Heart left ventricle (tissue), 16 donors: ENCODE measurements around the gene SHC3. TPM values are rescaled to one million over a fixed set of nuclear protein-coding genes. Genes with fewer than 3 reads are reported as not detected.

Experiments
- ATAC-seq, 4 donors: fragments of 200-7000 bp; cut with Tn5 transposase; one replicate each; pipeline ENCODE4 v1.9.1; 2020 to 2022; ENCODE audit warnings: moderate library complexity in 4 of 4, mild to moderate bottlenecking in 3 of 4, moderate number of reproducible peaks in 1 of 4
- DNase-seq, 5 donors: peaks; one replicate each; pipeline ENCODE4 v3.0.0-alpha.2; 2020
- H3K27ac ChIP-seq, 12 donors: fragments of 200-600 bp; sonication (generic) in 4 of 12; one replicate each; pipeline versions ENCODE4 v1.5.0 to v1.8.0; 2016 to 2022; ENCODE audit warnings: mild to moderate bottlenecking in 2 of 12
- H3K27me3 ChIP-seq, 9 donors: fragments of 200-600 bp; sonication (generic) in 2 of 9; one replicate each; pipeline versions ENCODE4 v1.5.1 to v1.8.0; 2016 to 2022; ENCODE audit warnings: mild to moderate bottlenecking in 3 of 9
- H3K36me3 ChIP-seq, 9 donors: fragments of 200-600 bp; sonication (generic) in 2 of 9; one replicate each; pipeline versions ENCODE4 v1.5.0 to v1.8.0; 2018 to 2022; ENCODE audit warnings: mild to moderate bottlenecking in 2 of 9
- H3K4me1 ChIP-seq, 12 donors: fragments of 200-600 bp; sonication (generic) in 4 of 12; one replicate each; pipeline versions ENCODE4 v1.5.0 to v1.8.0; 2016 to 2022; ENCODE audit warnings: mild to moderate bottlenecking in 3 of 12
- H3K4me3 ChIP-seq, 12 donors: fragments of 200-600 bp; sonication (generic) in 4 of 12; one replicate each; pipeline versions ENCODE4 v1.5.0 to v1.8.0; 2017 to 2022; ENCODE audit warnings: mild to moderate bottlenecking in 9 of 12, moderate library complexity in 4 of 12
- H3K9me3 ChIP-seq, 12 donors: fragments of 200-600 bp; sonication (generic) in 4 of 12; one replicate each; pipeline versions ENCODE4 v1.5.0 to v1.8.0; 2016 to 2022; ENCODE audit warnings: mild to moderate bottlenecking in 1 of 12
- CTCF ChIP-seq, 12 donors: fragments of 200-600 bp; sonication (generic) in 4 of 12; IDR thresholded peaks; one replicate each; pipeline versions ENCODE4 v1.5.0 to v1.8.0; 2018 to 2022; ENCODE audit warnings: antibody characterized with exemption in 12 of 12, mild to moderate bottlenecking in 5 of 12
- POLR2A ChIP-seq, 2 donors: fragments of 450-650 bp; IDR thresholded peaks; one replicate each; pipeline ENCODE4 v1.6.1; 2017; ENCODE audit warnings: antibody characterized with exemption in 2 of 2, mild to moderate bottlenecking in 2 of 2, moderate library complexity in 2 of 2
- WGBS, 4 donors: extraction: QIAGEN DNeasy Blood & Tissue Kit in 2 of 4; methylation state at CpG; one replicate each; pipeline versions ENCODE4 v1.1.5 to v1.1.7; 2013 to 2018; 5-methylcytosine and 5-hydroxymethylcytosine counted together
- intact Hi-C, 10 donors: fragments of 100-400 bp; cut with DNase I; formaldehyde crosslinking; loops; one replicate each; pipeline versions ENCODE4 v1.11.1 to v1.14.2; 2022
- polyA plus RNA-seq, 2 donors: library from polyadenylated mRNA; stranded (reverse); fragments of 200-250 nt; gene quantifications; one replicate each; pipeline ENCODE4 v1.2.3, GENCODE V29; 2013
- total RNA-seq, 9 donors: library from RNA; depleted of rRNA in 2 of 9; stranded (reverse); fragments of >200 nt in 2 of 9; fragmentation: NEBNext Ultra II Directional in 3 of 9; extraction: Animal tissue kit (Norgen Biotek cat#: 25700) in 3 of 9; gene quantifications; one replicate each; pipeline versions ENCODE4 v1.1.0 to v1.2.4, GENCODE V29; 2016 to 2023
- donor health status: ischemic (EF 13 %, LVEDD 7.1; RV severe dilation, severe dysfunction).
- donor health status: healthy with polysubstance abuse.
- donor health status: DM: no; HTN: yes; CAD: no.
- donor health status: DM: no; HTN: no; CAD: no.
- donor health status: ischemic (EF 25% LVEDD 6.9; RV normal size, moderate dysfunction).
- donor health status: ischemic (EF 25% LVEDD 5.7; RV mildly dilated, moderate dysfunction).
- donor health status: healthy.
- donor health status: DM: yes; HTN: yes; CAD: no.
- donor health status: ischemic (EF 35%, LVEDD 5.7; RV mildly dilated, moderate dysfunction).
- donor health status: nonischemic (EF 11% LVEDD 7.7; RV severe dilation, severe dysfunction).
- donor health status: DM: yes; HTN: yes; CAD: no.
- donor health status: PGD.
- donor health status: ischemic (EF 29% LVEDD 5.4; RV normal size, mild dysfunction).
- donor health status: nonischemic (EF 23%, LVEDD 6.1; RV moderate dilation, normal function).

SHC3 gene
- total and polyA plus RNA-seq, 11 donors, result 0.20 to 4.3 (median 0.52) TPM

GRCh38 chr9:89189215-89189614, 10.6 kb upstream of the SHC3 start:
- 59 to 76% (median 72%) methylated on average over 2 of the region's 2 CpGs for WGBS, 4 donors
- Histone ChIP-seq H3K27me3 (no peaks in the 10 kb centered on the region), H3K27ac (no peak overlapping the region), H3K4me3 (no peak overlapping the region), H3K9me3 (peaks cover 0 to 24% (median 6%) of the 10 kb centered on the region in 12 donors), H3K36me3 (no peaks in the 10 kb centered on the region), H3K4me1 (no peaks in the 10 kb centered on the region)
- intact Hi-C loops, result loop anchor here in 2 of 10 donors (10.0 kb wide), 2 partner anchors 126 to 594 kb away; partner anchors contain the start of genes CKS2 (in 1 of the 2) and SECISBP2 (in 1 of the 2)
- ATAC-seq (no peak), DNase-seq (no peak)
- no peak for TF ChIP-seq POLR2A (IDR thresholded peaks at IDR 0.05)
- no peak for TF ChIP-seq CTCF (IDR thresholded peaks at IDR 0.05)

GRCh38 chr9:89187950-89188349, 9.3 kb upstream of the SHC3 start:
- DNase-seq, result no peak
- Histone ChIP-seq H3K27ac (no peak overlapping the region), H3K9me3 (peaks cover 0 to 11% (median 3%) of the 10 kb centered on the region in 12 donors), H3K36me3 (no peaks in the 10 kb centered on the region), H3K27me3 (no peaks in the 10 kb centered on the region), H3K4me1 (no peaks in the 10 kb centered on the region), H3K4me3 (no peak overlapping the region)
- ATAC-seq, result no peak
- 69 to 88% (median 76%) methylated on average over 1 of the region's 1 CpG for WGBS, 4 donors
- TF ChIP-seq CTCF (IDR thresholded peaks at IDR 0.05), result no peak
- no peak for TF ChIP-seq POLR2A (IDR thresholded peaks at IDR 0.05)
- intact Hi-C loops, result loop anchor here in 2 of 10 donors (10.0 kb wide), 2 partner anchors 127 to 593 kb away; partner anchors contain the start of genes CKS2 (in 1 of the 2) and SECISBP2 (in 1 of the 2)

GRCh38 chr9:89187541-89187940, 8.9 kb upstream of the SHC3 start:
- H3K9me3 ChIP-seq, result peaks cover 0 to 8% (median 0%) of the 10 kb centered on the region in 12 donors
- DNase-seq (no peak), ATAC-seq (no peak)
- no peak overlapping the region for H3K4me3 ChIP-seq
- 70 to 77% (median 76%) methylated on average over 2 of the region's 2 CpGs for WGBS, 4 donors
- no peaks in the 10 kb centered on the region for H3K27me3 ChIP-seq
- intact Hi-C loops, result loop anchor here in 2 of 10 donors (10.0 kb wide), 2 partner anchors 127 to 593 kb away; partner anchors contain the start of genes CKS2 (in 1 of the 2) and SECISBP2 (in 1 of the 2)
- no peaks in the 10 kb centered on the region for H3K4me1 ChIP-seq
- TF ChIP-seq CTCF (IDR thresholded peaks at IDR 0.05) (no peak), POLR2A (IDR thresholded peaks at IDR 0.05) (no peak)
- no peaks in the 10 kb centered on the region for H3K36me3 ChIP-seq
- no peak overlapping the region for H3K27ac ChIP-seq

GRCh38 chr9:89186960-89187359, 8.3 kb upstream of the SHC3 start:
- 64 to 71% (median 67%) methylated on average over 5 of the region's 5 CpGs for WGBS, 4 donors
- no peak for DNase-seq

More at GRCh38 chr9:89186960-89187359, 8.3 kb upstream of the SHC3 start:
- H3K27ac ChIP-seq, result no peak overlapping the region
- H3K4me3 ChIP-seq, result no peak overlapping the region
- no peaks in the 10 kb centered on the region for H3K36me3 ChIP-seq
- peaks cover 0 to 2% (median 0%) of the 10 kb centered on the region in 12 donors for H3K9me3 ChIP-seq
- no peak for ATAC-seq
- no peaks in the 10 kb centered on the region for H3K27me3 ChIP-seq
- TF ChIP-seq CTCF (IDR thresholded peaks at IDR 0.05), result no peak
- no peak for TF ChIP-seq POLR2A (IDR thresholded peaks at IDR 0.05)
- intact Hi-C loops, result loop anchor here in 2 of 10 donors (10.0 kb wide), 2 partner anchors 128 to 592 kb away; partner anchors contain the start of genes CKS2 (in 1 of the 2) and SECISBP2 (in 1 of the 2)
- no peaks in the 10 kb centered on the region for H3K4me1 ChIP-seq
